ENCODE data around the gene NAP1L4.

Gene NAP1L4

GRCh38 chr11:2992997-2993325 is 832 bp upstream of the NAP1L4 start:
- no peak for DNase-seq (ENCODE audit: low read depth in 2 of 2)

GRCh38 chr11:2991452-2992233 is 486 bp downstream of the NAP1L4 start:
- DNase-seq (ENCODE audit: low read depth in 2 of 2) = no peak

GRCh38 chr11:2990617-2991451 is 1.3 kb downstream of the NAP1L4 start:
- no peak for DNase-seq (ENCODE audit: low read depth in 2 of 2)

- no peak for DNase-seq (ENCODE audit: low read depth in 2 of 2)
These were observed 2.6 kb downstream of the NAP1L4 start for GRCh38 chr11:2989551-2989950.

GRCh38 chr11:2989006-2989405 is 3.1 kb downstream of the NAP1L4 start:
- no peak for DNase-seq (ENCODE audit: low read depth in 2 of 2)

- no peak for DNase-seq (ENCODE audit: low read depth in 2 of 2)
These were observed 4.0 kb downstream of the NAP1L4 start for GRCh38 chr11:2987881-2988861.

- no peak for DNase-seq (ENCODE audit: low read depth in 2 of 2)
These were observed 8.2 kb downstream of the NAP1L4 start for GRCh38 chr11:2983908-2984307.

- no peak for DNase-seq (ENCODE audit: low read depth in 2 of 2)
These were observed 9.9 kb downstream of the NAP1L4 start for GRCh38 chr11:2982214-2982613.

DNA sequence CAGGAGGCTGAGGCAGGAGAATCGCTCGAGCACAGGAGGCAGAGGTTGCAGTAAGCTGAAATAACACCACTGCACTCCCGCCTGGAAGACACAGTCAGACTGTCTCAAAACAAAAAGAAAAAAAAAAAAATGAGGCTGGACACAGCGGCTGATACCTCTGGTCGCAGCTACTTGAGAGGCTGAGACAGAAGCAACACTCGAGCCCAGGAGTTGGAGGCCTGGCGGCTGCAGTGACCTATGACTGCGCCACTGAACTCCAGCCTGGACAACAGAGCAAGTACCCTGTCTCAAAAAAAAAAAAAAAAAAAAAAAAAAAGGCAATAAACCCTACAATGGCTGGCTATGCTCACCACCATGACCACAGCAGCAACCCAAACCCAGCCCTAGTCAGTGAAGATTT is 11.0 kb downstream of the NAP1L4 start:
- DNase-seq (ENCODE audit: low read depth in 2 of 2) = no peak

GRCh38 chr11:2980168-2980840 is 11.8 kb downstream of the NAP1L4 start:
- DNase-seq (ENCODE audit: low read depth in 2 of 2) = no peak

DNA sequence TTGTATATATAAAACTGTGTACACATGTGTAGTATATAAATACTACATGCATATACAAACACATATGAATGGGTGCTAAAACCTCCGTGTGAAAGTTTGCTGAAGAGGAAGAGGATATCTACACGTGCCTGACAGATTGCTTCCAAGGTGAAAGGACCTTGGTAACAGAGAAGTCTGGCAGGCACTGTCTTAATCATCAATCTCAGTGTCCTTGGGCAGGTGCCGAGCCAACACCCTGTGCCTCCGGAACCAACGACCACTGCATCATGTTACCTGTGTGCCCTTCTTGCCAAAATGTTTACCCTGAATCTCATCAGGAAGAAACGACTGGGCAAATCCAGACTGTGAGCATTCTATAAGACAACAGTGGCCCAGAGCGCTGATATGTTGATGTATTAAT is 15.0 kb downstream of the NAP1L4 start:
- DNase-seq (ENCODE audit: low read depth in 2 of 2) = no peak

GRCh38 chr11:2976294-2977063 is 15.7 kb downstream of the NAP1L4 start:
- no peak for DNase-seq (ENCODE audit: low read depth in 2 of 2)

DNA sequence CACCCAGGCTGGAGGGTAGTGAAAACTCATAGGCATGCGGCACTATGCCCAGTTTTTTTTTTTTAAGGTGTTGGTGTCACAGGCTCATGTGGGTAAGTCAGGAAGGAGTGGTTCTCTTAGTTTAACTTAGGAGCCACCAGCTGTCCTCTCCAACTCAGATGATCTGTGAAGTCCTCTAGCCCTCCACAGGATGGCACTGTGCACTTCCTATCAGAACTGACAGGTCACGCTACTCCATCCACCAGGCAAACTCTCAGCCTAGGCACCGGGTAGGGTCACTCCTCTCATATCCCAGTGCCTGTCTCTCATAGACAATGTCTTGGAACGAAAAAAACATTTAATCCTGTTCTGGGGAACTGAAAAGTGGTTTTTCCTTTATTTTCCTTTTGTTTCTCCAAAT is 16.5 kb downstream of the NAP1L4 start:
- DNase-seq (ENCODE audit: low read depth in 2 of 2) = no peak

GRCh38 chr11:2974272-2974671 is 17.9 kb downstream of the NAP1L4 start:
- no peak for DNase-seq (ENCODE audit: low read depth in 2 of 2)

GRCh38 chr11:2968341-2968900 is 23.7 kb downstream of the NAP1L4 start:
- DNase-seq (ENCODE audit: low read depth in 2 of 2) = no peak

- DNase-seq (ENCODE audit: low read depth in 2 of 2) = no peak
These were observed 27.3 kb downstream of the NAP1L4 start for GRCh38 chr11:2964782-2965181.

- no peak for DNase-seq (ENCODE audit: low read depth in 2 of 2)
These were observed 28.4 kb downstream of the NAP1L4 start for GRCh38 chr11:2963761-2964160.

DNA sequence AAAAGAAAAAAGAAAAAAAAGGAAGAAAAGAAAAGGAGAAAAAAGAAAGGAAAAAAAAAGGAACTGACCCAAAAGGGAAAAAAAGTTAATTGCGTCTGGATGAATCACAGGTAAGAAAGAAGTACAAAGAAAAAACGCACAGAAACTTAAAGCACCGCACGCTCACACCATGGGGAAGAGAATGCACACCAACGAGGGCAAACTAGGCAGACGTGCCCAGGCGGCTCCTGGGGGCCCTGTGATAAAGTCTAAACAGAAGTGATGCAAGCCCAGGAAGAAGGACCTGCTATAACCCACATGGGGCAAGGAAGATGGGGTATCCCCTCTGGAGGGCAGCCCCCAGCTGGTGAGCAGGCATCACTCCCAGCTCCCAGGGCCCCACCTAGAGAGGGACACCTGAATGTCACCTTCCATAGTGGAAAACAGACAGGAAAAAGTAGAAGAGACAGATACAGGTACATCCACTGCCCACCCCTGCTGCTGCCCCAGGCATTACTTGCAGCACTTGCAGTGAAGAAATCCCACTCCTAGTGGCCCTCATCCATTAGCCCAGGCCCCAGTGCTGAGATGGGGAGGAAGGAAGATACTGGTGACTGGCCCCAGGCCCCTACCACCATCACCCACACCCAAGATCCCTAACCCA is 28.9 kb downstream of the NAP1L4 start:
- no peak for DNase-seq (ENCODE audit: low read depth in 2 of 2)

- DNase-seq (ENCODE audit: low read depth in 2 of 2) = no peak
These were observed 31.0 kb downstream of the NAP1L4 start for GRCh38 chr11:2961080-2961479.

GRCh38 chr11:2960139-2960538 is 32.0 kb downstream of the NAP1L4 start:
- DNase-seq (ENCODE audit: low read depth in 2 of 2) = no peak

Data from stimulated activated CD8-positive, alpha-beta memory T cell treated with anti-CD3 and anti-CD28 coated beads, Interleukin-2, amount 100 ng/mL, for 1 hour (primary cell).